Type B pancreatic cell (in vitro differentiated cells): ENCODE measurements around the gene ZNF26. TPM values are rescaled to one million over a fixed set of nuclear protein-coding genes. Genes with fewer than 3 reads are reported as not detected.

Experiments used
- DNase-seq: peaks from one replicate; pipeline ENCODE4 v3.0.0; 2021; ENCODE audit warnings: mixed read lengths; ENCODE audit not compliant: unreplicated experiment; ENCODE audit errors: extremely low spot score
- H3K27ac Mint-ChIP-seq: 2 replicates; pipeline ENCODE4 v1.8.0; 2021; ENCODE audit warnings: mild to moderate bottlenecking, mixed read lengths
- H3K27me3 Mint-ChIP-seq: 2 replicates; pipeline ENCODE4 v1.8.0; 2021; ENCODE audit warnings: mixed read lengths
- H3K36me3 Mint-ChIP-seq: 2 replicates; pipeline ENCODE4 v1.8.0; 2021; ENCODE audit warnings: mixed read lengths
- H3K4me1 Mint-ChIP-seq: one replicate; pipeline ENCODE4 v1.8.0; 2021; ENCODE audit warnings: mixed read lengths; ENCODE audit not compliant: unreplicated experiment
- H3K4me3 Mint-ChIP-seq: 2 replicates; pipeline ENCODE4 v1.8.0; 2021; ENCODE audit warnings: mild to moderate bottlenecking, mixed read lengths
- H3K9me3 Mint-ChIP-seq: 2 replicates; pipeline ENCODE4 v1.8.0; 2021; ENCODE audit warnings: mixed read lengths
- CTCF ChIP-seq: fragments of 200-600 bp; sonication (generic); conservative IDR thresholded peaks from 2 replicates; pipeline ENCODE4 v1.5.0; 2021; ENCODE audit warnings: antibody characterized with exemption, mild to moderate bottlenecking
- total RNA-seq: library from RNA; stranded (reverse); gene quantifications from 2 replicates; pipeline ENCODE4 v1.2.1, GENCODE V29; 2021; ENCODE audit warnings: low replicate concordance

ZNF26 gene
- total RNA-seq, 1 donor from 2014 or later: 12.5 TPM

- Mint-ChIP-seq H3K27me3 (no peaks in the 10 kb centered on the region), H3K27ac (no peak overlapping the region), H3K4me3 (no peak overlapping the region), H3K9me3 (peaks cover 21% of the 10 kb centered on the region), H3K36me3 (peaks cover 50% of the 10 kb centered on the region), H3K4me1 (peaks cover 12% of the 10 kb centered on the region)
- no peak for DNase-seq
- TF ChIP-seq CTCF: no peak
These were observed 35.2 kb upstream of the ZNF26 start for GRCh38 chr12:132950844-132951535.

GRCh38 chr12:132951649-132952048 is 34.5 kb upstream of the ZNF26 start:
- Mint-ChIP-seq H3K9me3 (peaks cover 21% of the 10 kb centered on the region), H3K27ac (no peak overlapping the region), H3K27me3 (no peaks in the 10 kb centered on the region), H3K36me3 (peaks cover 49% of the 10 kb centered on the region), H3K4me1 (peaks cover 18% of the 10 kb centered on the region), H3K4me3 (no peak overlapping the region)
- TF ChIP-seq CTCF: no peak
- no peak for DNase-seq

GRCh38 chr12:132952371-132953162 is 33.6 kb upstream of the ZNF26 start:
- peaks cover 23% of the 10 kb centered on the region for H3K9me3 Mint-ChIP-seq
- H3K27me3 Mint-ChIP-seq: no peaks in the 10 kb centered on the region
- DNase-seq: no peak
- H3K27ac Mint-ChIP-seq: no peak overlapping the region
- H3K36me3 Mint-ChIP-seq: peaks cover 51% of the 10 kb centered on the region
- no peak overlapping the region for H3K4me3 Mint-ChIP-seq
- peaks cover 19% of the 10 kb centered on the region for H3K4me1 Mint-ChIP-seq
- no peak for TF ChIP-seq CTCF

GRCh38 chr12:132953163-132953425 is 33.1 kb upstream of the ZNF26 start:
- no peak overlapping the region for H3K4me3 Mint-ChIP-seq
- no peak overlapping the region for H3K27ac Mint-ChIP-seq
- H3K9me3 Mint-ChIP-seq: peaks cover 23% of the 10 kb centered on the region
- peaks cover 47% of the 10 kb centered on the region for H3K36me3 Mint-ChIP-seq
- H3K4me1 Mint-ChIP-seq: peaks cover 19% of the 10 kb centered on the region
- no peak for TF ChIP-seq CTCF
- H3K27me3 Mint-ChIP-seq: no peaks in the 10 kb centered on the region
- no peak for DNase-seq

- Mint-ChIP-seq H3K27ac (no peak overlapping the region), H3K4me3 (peak overlapping the region; percentile 72), H3K4me1 (peaks cover 19% of the 10 kb centered on the region), H3K36me3 (peaks cover 41% of the 10 kb centered on the region), H3K27me3 (no peaks in the 10 kb centered on the region), H3K9me3 (peaks cover 23% of the 10 kb centered on the region)
- TF ChIP-seq CTCF: no peak
- DNase-seq: no peak
These were observed 32.4 kb upstream of the ZNF26 start for GRCh38 chr12:132953771-132954170.
